Measurements from ENCODE around the gene TXNDC5.
"Not testable (repeated sequence)": the region's sequence is repeated elsewhere in the genome, so short reads cannot be mapped to it uniquely, and the experiment has no call there.

Gene TXNDC5

GRCh38 chr6:7899889-7900213 is 10.7 kb downstream of the TXNDC5 start:
- no peak for TF ChIP-seq CTCF (conservative IDR thresholded peaks at IDR 0.05; ENCODE audit: control insufficient read depth, insufficient read depth, low read depth, low read length)
- DNase-seq (ENCODE audit: low read depth), result no peak
- no peak overlapping the region for H3K4me3 ChIP-seq (ENCODE audit: control insufficient read depth, low read depth, low read length)

- DNase-seq (ENCODE audit: low read depth), result no peak
- no peak overlapping the region for H3K4me3 ChIP-seq (ENCODE audit: control insufficient read depth, low read depth, low read length)
- TF ChIP-seq CTCF (conservative IDR thresholded peaks at IDR 0.05; ENCODE audit: control insufficient read depth, insufficient read depth, low read depth, low read length), result no peak
Measured at GRCh38 chr6:7899101-7899888, 11.3 kb downstream of the TXNDC5 start.

GRCh38 chr6:7898193-7898586 is 12.4 kb downstream of the TXNDC5 start:
- not testable (repeated sequence) for H3K4me3 ChIP-seq (ENCODE audit: control insufficient read depth, low read depth, low read length); DNase-seq (ENCODE audit: low read depth)

GRCh38 chr6:7897461-7898192 is 13.0 kb downstream of the TXNDC5 start:
- DNase-seq (ENCODE audit: low read depth), result no peak
- TF ChIP-seq CTCF (conservative IDR thresholded peaks at IDR 0.05; ENCODE audit: control insufficient read depth, insufficient read depth, low read depth, low read length), result no peak
- H3K4me3 ChIP-seq (ENCODE audit: control insufficient read depth, low read depth, low read length), result no peak overlapping the region

DNA sequence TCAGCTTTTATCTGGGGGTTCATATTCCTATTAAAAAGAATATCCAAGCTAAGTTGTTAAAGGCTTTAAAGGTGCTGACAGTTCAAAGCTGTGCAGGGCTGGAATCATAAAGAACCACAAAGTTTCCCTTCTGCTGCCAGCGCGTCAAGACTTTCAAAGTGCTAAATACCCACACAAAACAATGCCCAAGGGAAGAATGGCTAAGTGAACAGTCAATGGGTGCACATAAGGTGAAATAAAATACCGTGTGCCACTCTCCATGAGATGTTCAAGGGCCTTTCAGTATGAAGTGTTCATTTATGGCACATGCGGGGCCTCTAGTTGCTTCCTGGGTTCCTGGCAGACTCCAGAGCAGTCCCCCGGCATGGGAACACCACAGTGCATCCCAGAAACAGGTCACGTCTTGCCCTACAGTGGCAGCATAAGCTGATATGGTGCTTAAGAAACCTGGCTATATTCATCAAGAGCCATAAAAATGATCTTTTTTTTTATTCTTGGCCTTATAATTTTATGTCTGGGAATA is 14.1 kb downstream of the TXNDC5 start:
- no peak overlapping the region for H3K4me3 ChIP-seq (ENCODE audit: control insufficient read depth, low read depth, low read length)
- DNase-seq (ENCODE audit: low read depth), result no peak
- no peak for TF ChIP-seq CTCF (conservative IDR thresholded peaks at IDR 0.05; ENCODE audit: control insufficient read depth, insufficient read depth, low read depth, low read length)

GRCh38 chr6:7895125-7895423 is 15.5 kb downstream of the TXNDC5 start:
- H3K4me3 ChIP-seq (ENCODE audit: control insufficient read depth, low read depth, low read length), result no peak overlapping the region
- no peak for DNase-seq (ENCODE audit: low read depth)
- TF ChIP-seq CTCF (conservative IDR thresholded peaks at IDR 0.05; ENCODE audit: control insufficient read depth, insufficient read depth, low read depth, low read length), result no peak

Measured in fibroblast of mammary gland (primary cell).